Measurements from ENCODE around the gene GHRH. TPM values are rescaled to one million over a fixed set of nuclear protein-coding genes. Genes with fewer than 3 reads are reported as not detected.
A peak's percentile ranks its signal among the peaks of the same experiment; 100 is the strongest.

GHRH gene
- total RNA-seq, 1 donor from 2014 or later = not detected

- Mint-ChIP-seq H3K27me3 (no peaks in the 10 kb centered on the region), H3K4me1 (ENCODE audit: low read depth) (no peaks in the 10 kb centered on the region), H3K4me3 (ENCODE audit: low read depth) (no peak overlapping the region), H3K36me3 (ENCODE audit: insufficient read depth) (peaks cover 26% of the 10 kb centered on the region), H3K27ac (no peak overlapping the region), H3K9me3 (ENCODE audit: low read depth) (no peaks in the 10 kb centered on the region)
- TF ChIP-seq CTCF (IDR thresholded peaks at IDR 0.05; ENCODE audit: unreplicated experiment) = no peak
- no peak for DNase-seq (ENCODE audit: low spot score, unreplicated experiment)
These were observed 24.0 kb downstream of the GHRH start for GRCh38 chr20:37237656-37238055.

DNA sequence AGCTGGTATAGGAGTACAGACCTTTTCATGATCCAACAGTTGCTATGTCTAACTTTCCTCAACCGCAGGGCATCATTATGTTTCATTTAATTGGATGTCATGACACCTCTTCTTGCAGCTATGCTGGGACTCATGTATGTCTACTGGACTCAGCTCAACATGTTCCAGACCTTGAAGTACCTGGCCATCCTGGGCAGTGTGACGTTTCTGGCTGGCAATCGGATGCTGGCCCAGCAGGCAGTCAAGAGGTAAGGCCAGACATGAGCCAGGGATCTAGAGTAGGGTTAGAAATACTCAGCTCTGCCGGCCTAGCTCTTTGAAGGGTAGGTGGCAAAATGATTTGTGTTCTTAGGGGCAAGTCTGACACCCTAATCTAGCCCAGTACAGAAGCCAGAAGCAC lies 25.2 kb downstream of the GHRH start:
- no peak for TF ChIP-seq CTCF (IDR thresholded peaks at IDR 0.05; ENCODE audit: unreplicated experiment)
- H3K36me3 Mint-ChIP-seq (ENCODE audit: insufficient read depth) = peaks cover 27% of the 10 kb centered on the region
- no peak overlapping the region for H3K27ac Mint-ChIP-seq
- no peaks in the 10 kb centered on the region for H3K4me1 Mint-ChIP-seq (ENCODE audit: low read depth)
- no peaks in the 10 kb centered on the region for H3K9me3 Mint-ChIP-seq (ENCODE audit: low read depth)
- H3K4me3 Mint-ChIP-seq (ENCODE audit: low read depth) = no peak overlapping the region
- H3K27me3 Mint-ChIP-seq = no peaks in the 10 kb centered on the region
- DNase-seq (ENCODE audit: low spot score, unreplicated experiment) = no peak

DNA sequence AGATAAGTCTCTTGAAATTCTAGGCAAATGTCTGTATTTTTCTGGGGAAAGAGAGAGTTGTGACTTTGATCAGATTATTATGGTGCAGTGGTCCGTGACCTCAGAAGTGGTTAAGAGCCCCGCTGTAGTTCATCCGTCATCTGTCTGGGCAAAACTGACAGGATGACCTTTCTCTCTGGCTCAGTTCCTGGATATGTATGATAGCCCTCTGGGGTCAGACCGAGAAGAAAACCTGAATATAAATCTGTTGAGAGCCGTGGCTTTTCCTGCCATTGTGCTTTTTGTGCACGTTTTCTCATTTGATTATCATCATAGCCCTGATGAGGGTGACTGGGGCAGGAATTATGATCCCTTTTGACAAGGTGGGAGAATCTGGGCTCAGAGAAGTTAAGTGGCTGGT lies 26.5 kb downstream of the GHRH start:
- H3K9me3 Mint-ChIP-seq (ENCODE audit: low read depth) = no peaks in the 10 kb centered on the region
- DNase-seq (ENCODE audit: low spot score, unreplicated experiment) = no peak
- peaks cover 27% of the 10 kb centered on the region for H3K36me3 Mint-ChIP-seq (ENCODE audit: insufficient read depth)
- no peaks in the 10 kb centered on the region for H3K4me1 Mint-ChIP-seq (ENCODE audit: low read depth)
- TF ChIP-seq CTCF (IDR thresholded peaks at IDR 0.05; ENCODE audit: unreplicated experiment) = no peak
- H3K4me3 Mint-ChIP-seq (ENCODE audit: low read depth) = no peak overlapping the region
- peak overlapping the region; percentile 39 for H3K27ac Mint-ChIP-seq
- H3K27me3 Mint-ChIP-seq = no peaks in the 10 kb centered on the region

DNA sequence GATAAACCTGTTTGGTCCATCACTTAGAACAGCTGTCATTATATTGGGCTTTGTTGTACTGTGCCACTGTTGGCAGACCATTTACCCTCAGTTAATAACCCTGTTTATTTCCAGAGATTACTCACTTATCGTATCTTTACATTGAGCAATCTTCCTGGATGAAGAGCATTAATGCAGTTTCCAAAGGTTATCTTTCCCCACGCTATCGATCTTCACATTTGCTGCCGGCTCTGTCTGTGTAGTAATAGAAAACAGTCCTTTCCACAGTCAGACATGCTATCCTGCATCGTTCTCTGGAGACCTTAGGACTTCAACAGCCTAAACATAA lies 27.4 kb downstream of the GHRH start:
- no peak for DNase-seq (ENCODE audit: low spot score, unreplicated experiment)
- H3K4me3 Mint-ChIP-seq (ENCODE audit: low read depth) = no peak overlapping the region
- no peak overlapping the region for H3K27ac Mint-ChIP-seq
- no peaks in the 10 kb centered on the region for H3K27me3 Mint-ChIP-seq
- H3K36me3 Mint-ChIP-seq (ENCODE audit: insufficient read depth) = peaks cover 27% of the 10 kb centered on the region
- no peak for TF ChIP-seq CTCF (IDR thresholded peaks at IDR 0.05; ENCODE audit: unreplicated experiment)
- H3K9me3 Mint-ChIP-seq (ENCODE audit: low read depth) = no peaks in the 10 kb centered on the region
- no peaks in the 10 kb centered on the region for H3K4me1 Mint-ChIP-seq (ENCODE audit: low read depth)

- TF ChIP-seq CTCF (IDR thresholded peaks at IDR 0.05; ENCODE audit: unreplicated experiment) = no peak
- Mint-ChIP-seq H3K27me3 (no peaks in the 10 kb centered on the region), H3K4me3 (ENCODE audit: low read depth) (no peak overlapping the region), H3K4me1 (ENCODE audit: low read depth) (no peaks in the 10 kb centered on the region), H3K9me3 (ENCODE audit: low read depth) (no peaks in the 10 kb centered on the region), H3K27ac (no peak overlapping the region), H3K36me3 (ENCODE audit: insufficient read depth) (peaks cover 26% of the 10 kb centered on the region)
- DNase-seq (ENCODE audit: low spot score, unreplicated experiment) = no peak
These were observed 27.9 kb downstream of the GHRH start for GRCh38 chr20:37233548-37234253.

Data from progenitor cell of endocrine pancreas (in vitro differentiated cells).